Gastroesophageal sphincter (tissue), 4 donors: Measurements from ENCODE around the gene RAB32. TPM values are rescaled to one million over a fixed set of nuclear protein-coding genes. Genes with fewer than 3 reads are reported as not detected.
"Not testable (repeated sequence)": the region's sequence is repeated elsewhere in the genome, so short reads cannot be mapped to it uniquely, and the experiment has no call there.

ENCODE experiments used
- ATAC-seq: fragments of 150-250 bp; one replicate; pipeline ENCODE4 v1.9.1; 2016; ENCODE audit warnings: mild to moderate bottlenecking, moderate library complexity
- H3K27ac ChIP-seq, 4 donors: fragments of 200-600 bp; sonication (generic) in 3 of 4; 1 replicate in 3 of 4; 2 replicates in 1 of 4; pipeline ENCODE4 v1.5.1; 2016 to 2019
- H3K27me3 ChIP-seq: fragments of 200-600 bp; sonication (generic); one replicate; pipeline ENCODE4 v1.5.1; 2019
- H3K36me3 ChIP-seq, 2 donors: fragments of 200-600 bp; sonication (generic); one replicate each; pipeline ENCODE4 v1.5.1; 2019; ENCODE audit warnings: control low read depth in 1 of 2
- H3K4me1 ChIP-seq, 3 donors: fragments of 200-600 bp; sonication (generic); 1 replicate in 2 of 3; 2 replicates in 1 of 3; pipeline ENCODE4 v1.5.1; 2016 to 2019; ENCODE audit warnings: control low read depth in 2 of 3
- H3K4me3 ChIP-seq, 2 donors: fragments of 200-600 bp; sonication (generic); one replicate each; pipeline ENCODE4 v1.5.1; 2019; ENCODE audit warnings: mild to moderate bottlenecking in 1 of 2, moderate library complexity in 1 of 2
- H3K9me3 ChIP-seq, 3 donors: fragments of 200-600 bp; sonication (generic); one replicate each; pipeline ENCODE4 v1.5.1; 2017 to 2019; ENCODE audit warnings: control low read depth in 2 of 3
- CTCF ChIP-seq, 4 experiments: fragments of 200-600 bp in 2 of 4; fragments of 450-650 bp in 2 of 4; sonication (generic) in 1 of 4; IDR thresholded peaks; one replicate each; pipeline ENCODE4 v1.5.1; 2017 to 2019; ENCODE audit warnings: antibody characterized with exemption in 4 of 4, mild to moderate bottlenecking in 2 of 4, moderate library complexity in 2 of 4
- EP300 ChIP-seq: sonication (generic); formaldehyde crosslinking; IDR thresholded peaks from one replicate; pipeline ENCODE4 v1.6.1; 2017; ENCODE audit warnings: antibody characterized with exemption, mild to moderate bottlenecking
- POLR2A ChIP-seq, 2 donors: fragments of 450-650 bp; IDR thresholded peaks; one replicate each; pipeline ENCODE4 v1.6.1; 2017; ENCODE audit warnings: antibody characterized with exemption in 2 of 2, mild to moderate bottlenecking in 2 of 2, moderate library complexity in 1 of 2
- POLR2AphosphoS5 ChIP-seq: sonication (generic); formaldehyde crosslinking; IDR thresholded peaks from one replicate; pipeline ENCODE4 v1.6.1; 2017; ENCODE audit warnings: antibody characterized with exemption
- WGBS, 2 donors: methylation state at CpG; one replicate each; pipeline ENCODE4 v1.1.5; 2018; ENCODE audit warnings: low coverage in 1 of 2; 5-methylcytosine and 5-hydroxymethylcytosine counted together
- total RNA-seq, 4 donors: library from RNA; depleted of rRNA; stranded (reverse); fragments of >200 nt; gene quantifications; one replicate each; pipeline ENCODE4 v1.1.0, GENCODE V29; 2016

RAB32 gene
- total RNA-seq, 4 donors from 2014 or later, result 23.0 to 47.4 (median 34.1) TPM

- 80 to 88% methylated on average over 7 of the region's 7 CpGs for WGBS, 2 donors
These were observed 9.9 kb downstream of the RAB32 start for GRCh38 chr6:146553377-146554135.

DNA sequence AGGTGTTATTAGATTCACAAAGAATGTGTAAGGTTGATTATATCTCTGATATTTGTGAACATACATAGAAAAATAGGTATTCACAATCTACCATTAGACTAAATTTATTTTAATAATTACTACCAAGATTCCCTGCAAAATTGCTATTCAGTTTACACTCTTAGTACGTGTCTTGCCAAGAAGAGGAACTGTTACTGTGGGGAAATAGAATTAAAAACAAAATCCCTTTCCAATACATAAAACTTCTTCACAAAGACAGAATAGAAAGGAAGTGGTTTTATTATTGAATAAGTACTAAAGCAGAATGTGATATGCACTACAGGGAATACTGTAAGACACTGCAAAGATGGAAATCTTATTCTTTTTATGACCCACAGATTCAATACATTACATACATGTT is 17.0 kb downstream of the RAB32 start:
- Histone ChIP-seq H3K27ac (no peak overlapping the region), H3K4me3 (no peak overlapping the region), H3K36me3 (peaks cover 0 to 1% of the 10 kb centered on the region in 2 donors), H3K4me1 (no peaks in the 10 kb centered on the region), H3K9me3 (no peaks in the 10 kb centered on the region), H3K27me3 (no peaks in the 10 kb centered on the region)
- ATAC-seq, result no peak
- TF ChIP-seq CTCF (IDR thresholded peaks at IDR 0.05), result no peak
- no peak for TF ChIP-seq POLR2AphosphoS5
- no peak for TF ChIP-seq EP300
- WGBS, 2 donors, result 69 to 92% methylated on average over 1 of the region's 1 CpG

More at GRCh38 chr6:146553377-146554135, 9.9 kb downstream of the RAB32 start:
- Histone ChIP-seq H3K27ac (no peak overlapping the region), H3K36me3 (peaks cover 3 to 58% of the 10 kb centered on the region in 2 donors), H3K9me3 (no peaks in the 10 kb centered on the region), H3K4me3 (no peak overlapping the region), H3K4me1 (peaks cover 0 to 23% (median 7%) of the 10 kb centered on the region in 3 donors), H3K27me3 (no peaks in the 10 kb centered on the region)
- no peak for TF ChIP-seq POLR2AphosphoS5
- no peak for TF ChIP-seq CTCF (IDR thresholded peaks at IDR 0.05)
- TF ChIP-seq EP300, result no peak
- no peak for TF ChIP-seq POLR2A (IDR thresholded peaks at IDR 0.05)
- no peak for ATAC-seq

DNA sequence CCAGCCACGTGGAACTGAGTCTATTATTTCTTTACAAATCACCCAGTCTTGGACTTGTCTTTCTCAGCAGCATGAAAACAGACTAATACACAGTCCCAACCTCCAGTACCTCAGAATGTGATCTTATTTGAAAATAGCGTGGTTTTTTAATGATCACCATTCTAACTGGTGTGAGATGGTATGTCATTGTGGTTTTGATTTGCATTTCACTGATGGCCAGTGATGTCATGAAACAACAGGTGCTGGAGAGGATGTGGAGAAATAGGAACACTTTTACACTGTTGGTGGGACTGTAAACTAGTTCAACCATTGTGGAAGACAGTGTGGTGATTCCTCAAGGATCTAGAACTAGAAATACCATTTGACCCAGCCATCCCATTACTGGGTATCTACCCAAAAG is 23.0 kb downstream of the RAB32 start:
- ATAC-seq, H3K27ac ChIP-seq, H3K4me3 ChIP-seq, H3K4me1 ChIP-seq, H3K36me3 ChIP-seq, H3K27me3 ChIP-seq: not testable (repeated sequence)
- peaks cover 0 to 10% (median 0%) of the 10 kb centered on the region in 3 donors for H3K9me3 ChIP-seq
- 69 to 71% methylated on average over 1 to 2 of the region's 2 CpGs for WGBS, 2 donors

- H3K27ac ChIP-seq, H3K4me1 ChIP-seq, ATAC-seq, H3K27me3 ChIP-seq, H3K36me3 ChIP-seq, H3K4me3 ChIP-seq: not testable (repeated sequence)
- WGBS, 2 donors, result 77% methylated on average over 3 of the region's 3 CpGs; no CpG with 5 or more reads in 1 of the 2 donors
- H3K9me3 ChIP-seq, result peaks cover 0 to 10% (median 0%) of the 10 kb centered on the region in 3 donors
These were observed 25.0 kb downstream of the RAB32 start for GRCh38 chr6:146568619-146569018.

DNA sequence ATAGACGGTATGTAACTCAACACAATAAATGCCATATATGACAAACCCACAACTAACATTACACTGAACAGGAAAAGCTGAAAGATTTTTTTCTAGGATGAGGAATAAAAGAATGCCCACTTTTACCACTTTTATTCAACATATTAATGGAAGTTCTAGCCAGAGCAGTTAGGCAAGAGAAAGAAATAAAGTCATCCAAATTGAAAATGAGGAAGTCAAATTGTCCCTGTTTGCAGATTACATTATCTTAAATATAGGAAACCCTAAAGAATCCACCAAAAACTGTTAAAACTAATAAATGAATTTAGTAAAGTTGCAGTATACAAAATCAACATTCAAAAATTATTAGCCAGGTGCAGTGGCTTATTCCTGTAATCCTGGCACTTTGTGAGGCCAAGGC is 30.6 kb downstream of the RAB32 start:
- Histone ChIP-seq H3K36me3 (no peaks in the 10 kb centered on the region), H3K9me3 (peaks cover 0 to 26% (median 0%) of the 10 kb centered on the region in 3 donors), H3K27ac (no peak overlapping the region), H3K27me3 (no peaks in the 10 kb centered on the region), H3K4me1 (no peaks in the 10 kb centered on the region), H3K4me3 (no peak overlapping the region)
- no peak for ATAC-seq
- TF ChIP-seq POLR2A (IDR thresholded peaks at IDR 0.05) (no peak), CTCF (IDR thresholded peaks at IDR 0.05) (no peak), EP300 (no peak), POLR2AphosphoS5 (no peak)
- WGBS, 2 donors, result 100% methylated on average over 1 of the region's 1 CpG

DNA sequence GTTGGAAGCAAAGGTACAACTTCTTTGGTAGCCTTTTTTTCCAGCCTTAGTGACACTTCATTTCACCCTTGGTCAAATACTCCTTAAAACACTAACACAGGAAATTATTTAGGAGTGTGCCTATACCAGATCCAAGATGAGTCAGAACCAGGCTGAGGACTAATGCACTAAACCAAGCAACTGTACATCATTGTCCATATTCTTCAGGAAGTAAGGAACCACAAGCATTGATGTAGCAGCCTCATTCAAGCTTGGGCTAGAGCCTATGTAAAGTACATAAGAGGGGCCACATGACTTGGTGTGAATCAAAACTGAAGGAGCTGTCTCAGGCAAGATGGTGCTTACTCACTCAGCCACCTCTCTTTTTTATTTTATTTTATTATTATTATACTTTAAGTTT is 34.4 kb downstream of the RAB32 start:
- Histone ChIP-seq H3K9me3 (peaks cover 0 to 16% (median 0%) of the 10 kb centered on the region in 3 donors), H3K36me3 (no peaks in the 10 kb centered on the region), H3K4me3 (no peak overlapping the region), H3K4me1 (no peaks in the 10 kb centered on the region), H3K27ac (no peak overlapping the region), H3K27me3 (no peaks in the 10 kb centered on the region)
- ATAC-seq, result no peak
- TF ChIP-seq CTCF (IDR thresholded peaks at IDR 0.05), result no peak
- no peak for TF ChIP-seq POLR2AphosphoS5
- no peak for TF ChIP-seq POLR2A (IDR thresholded peaks at IDR 0.05)
- TF ChIP-seq EP300, result no peak
